HepG2 (cell line): ENCODE measurements around the gene COX6A2. TPM values are rescaled to one million over a fixed set of nuclear protein-coding genes. Genes with fewer than 3 reads are reported as not detected.

Experiments used
- GATA4 ChIP-seq: sonication (generic); IDR thresholded peaks from 2 replicates; pipeline ENCODE4 v1.6.1; 2016; ENCODE audit warnings: antibody characterized with exemption, low read depth, borderline replicate concordance
- HMGXB3 ChIP-seq: sonication (generic); formaldehyde crosslinking; IDR thresholded peaks from 2 replicates; pipeline ENCODE4 v1.4.0; 2020; ENCODE audit warnings: missing genetic modification reagents, borderline replicate concordance
- POGK ChIP-seq: sonication (generic); formaldehyde crosslinking; conservative IDR thresholded peaks from 2 replicates; pipeline ENCODE4 v1.8.0; 2022; ENCODE audit warnings: mild to moderate bottlenecking, moderate library complexity, missing genetic modification reagents
- PRDM10 ChIP-seq: sonication (generic); formaldehyde crosslinking; IDR thresholded peaks from 2 replicates; pipeline ENCODE4 v1.4.0; 2020; ENCODE audit warnings: low read depth, missing genetic modification reagents
- ZBTB4 ChIP-seq: sonication (generic); formaldehyde crosslinking; IDR thresholded peaks from 2 replicates; pipeline ENCODE4 v1.4.0; 2020; ENCODE audit warnings: missing genetic modification reagents, mild to moderate bottlenecking, borderline replicate concordance
- ZMYM4 ChIP-seq: sonication (generic); formaldehyde crosslinking; IDR thresholded peaks from 2 replicates; pipeline ENCODE4 v1.8.1; 2023; ENCODE audit warnings: mild to moderate bottlenecking, missing genetic modification reagents
- ZNF225 ChIP-seq: sonication (generic); formaldehyde crosslinking; IDR thresholded peaks from 2 replicates; pipeline ENCODE4 v1.4.0; 2020; ENCODE audit warnings: mild to moderate bottlenecking, missing genetic modification reagents
- ZNF234 ChIP-seq: sonication (generic); formaldehyde crosslinking; conservative IDR thresholded peaks from 2 replicates; pipeline ENCODE4 v1.5.1; 2020; ENCODE audit warnings: mild to moderate bottlenecking, missing genetic modification reagents
- ZNF501 ChIP-seq: sonication (generic); formaldehyde crosslinking; IDR thresholded peaks from 2 replicates; pipeline ENCODE4 v1.5.1; 2020; ENCODE audit warnings: mild to moderate bottlenecking, moderate library complexity, missing genetic modification reagents
- ZNF703 ChIP-seq: sonication (generic); formaldehyde crosslinking; IDR thresholded peaks from 2 replicates; pipeline ENCODE4 v1.5.1; 2020; ENCODE audit warnings: missing genetic modification reagents, mild to moderate bottlenecking, moderate library complexity, borderline replicate concordance
- ZNF891 ChIP-seq: sonication (generic); formaldehyde crosslinking; IDR thresholded peaks from 2 replicates; pipeline ENCODE4 v1.5.0; 2020; ENCODE audit warnings: mild to moderate bottlenecking, missing genetic modification reagents
- ZZZ3 ChIP-seq: sonication (generic); formaldehyde crosslinking; IDR thresholded peaks from 2 replicates; pipeline ENCODE4 v1.4.0; 2020; ENCODE audit warnings: missing genetic modification reagents, mild to moderate bottlenecking, borderline replicate concordance
- polyA plus RNA-seq, 8 experiments: library from polyadenylated mRNA; depleted of rRNA in 3 of 8; stranded (reverse) in 7 of 8; unstranded in 1 of 8; fragments of >200 nt; fragmentation: Illumina TruSeq in 4 of 8; extraction: Trizol in 4 of 8; gene quantifications; 2 replicates each; pipeline versions ENCODE4 v1.2.1 to v1.2.3, GENCODE V29; 2011 to 2016; ENCODE audit warnings: low read depth in 4 of 8, missing spikeins in 1 of 8, mixed read lengths in 1 of 8; ENCODE audit not compliant: insufficient read depth in 1 of 8
- total RNA-seq, 5 experiments: library from RNA; depleted of rRNA; stranded (reverse); fragments of >200 nt; fragmentation: Illumina TruSeq; extraction: Trizol; gene quantifications; 2 replicates each; pipeline ENCODE4 v1.2.3, GENCODE V29; 2016; ENCODE audit warnings: low read depth in 1 of 5

COX6A2 gene
- total and polyA plus RNA-seq, 2 of the 13 experiments (the other 11 are each of a cell fraction or from before 2014, with no cell fraction given), result not detected

GRCh38 chr16:31476303-31477219 is 48.4 kb upstream of the COX6A2 start (continued):
- no peak for TF ChIP-seq ZBTB4
- 0 out of 2 replicates have a peak, but pooled peaks have one; percentile 2 for TF ChIP-seq HMGXB3 (CRISPR knock-in tag)
- no peak for TF ChIP-seq ZNF703 (CRISPR knock-in tag)
- TF ChIP-seq ZNF225, result no peak
- TF ChIP-seq GATA4, result peak; percentile 54; the same call in 1 of the 2 replicates
- TF ChIP-seq ZMYM4 (CRISPR knock-in tag), result 0 out of 2 replicates have a peak, but pooled peaks have one; percentile 6
- TF ChIP-seq PRDM10, result no peak
- no peak for TF ChIP-seq ZZZ3 (CRISPR knock-in tag)
- peak; percentile 32; the same call in 1 of the 2 replicates for TF ChIP-seq ZNF501 (CRISPR knock-in tag)
- no peak for TF ChIP-seq ZNF891
- TF ChIP-seq ZNF234 (CRISPR knock-in tag), result 0 out of 2 replicates have a peak, but pooled peaks have one; percentile 7
- TF ChIP-seq POGK (CRISPR knock-in tag), result 0 out of 2 replicates have a peak, but pooled peaks have one; percentile 57
